OCI-LY7 (cell line): ENCODE results near the gene SRP9. TPM values are rescaled to one million over a fixed set of nuclear protein-coding genes. Genes with fewer than 3 reads are reported as not detected.
"Not testable (repeated sequence)": the region's sequence is repeated elsewhere in the genome, so short reads cannot be mapped to it uniquely, and the experiment has no call there.

Experiments
- BruUV-seq: library from RNA; stranded (reverse); fragments of 400-500 nt; replicated peaks from 2 replicates; lab custom pipeline; 2021; lab: Mats Ljungman, UMichigan
- CTCF ChIA-PET: fragments of 300-600 bp; sonication (Branson Sonifier 250); formaldehyde crosslinking; loops from one replicate; lab custom pipeline; 2022; ENCODE audit warnings: antibody characterized with exemption; ENCODE audit not compliant: unreplicated experiment; lab: Charles Lee
- POLR2A ChIA-PET: fragments of 300-600 bp; sonication (Branson Sonifier 250); formaldehyde crosslinking; loops from one replicate; lab custom pipeline; 2022; ENCODE audit warnings: antibody characterized with exemption; lab: Charles Lee
- DNase-seq: peaks from one replicate; pipeline ENCODE4 v3.0.0-alpha.2; 2015; ENCODE audit warnings: low spot score
- H2AFZ ChIP-seq: fragments of 200-600 bp; sonication (generic), shearing (Covaris generic); 2 replicates; pipeline ENCODE4 v1.6.1; 2014; ENCODE audit warnings: mild to moderate bottlenecking, antibody characterized with exemption, low read length, moderate library complexity
- H3K27ac ChIP-seq: fragments of 200-600 bp; sonication (generic); 2 replicates; pipeline ENCODE4 v1.5.1; 2014; ENCODE audit warnings: mixed run types, low read depth, mild to moderate bottlenecking, moderate library complexity, low read length, inconsistent platforms; ENCODE audit not compliant: poor library complexity, severe bottlenecking
- H3K36me3 ChIP-seq: fragments of 200-600 bp; sonication (generic); 2 replicates; pipeline ENCODE4 v1.6.1; 2014; ENCODE audit warnings: mild to moderate bottlenecking, antibody characterized with exemption, low read length, moderate library complexity, mixed read lengths; ENCODE audit not compliant: insufficient read depth
- H3K4me1 ChIP-seq: fragments of 200-600 bp; sonication (generic); 2 replicates; pipeline ENCODE4 v1.5.1; 2014; ENCODE audit warnings: mild to moderate bottlenecking, low read length; ENCODE audit not compliant: insufficient read depth, poor library complexity, severe bottlenecking
- H3K4me2 ChIP-seq: fragments of 200-600 bp; sonication (generic); 2 replicates; pipeline ENCODE4 v1.6.1; 2014; ENCODE audit warnings: mild to moderate bottlenecking, low read length
- H3K4me3 ChIP-seq: fragments of 200-600 bp; sonication (generic); 2 replicates; pipeline ENCODE4 v1.5.1; 2014; ENCODE audit warnings: mild to moderate bottlenecking, low read depth, low read length; ENCODE audit not compliant: poor library complexity, severe bottlenecking
- H3K79me2 ChIP-seq: fragments of 200-600 bp; sonication (generic); 2 replicates; pipeline ENCODE4 v1.6.1; 2016; ENCODE audit warnings: low read depth, mild to moderate bottlenecking, low read length, moderate library complexity, mixed read lengths; ENCODE audit not compliant: insufficient read depth
- H3K9me2 ChIP-seq: fragments of 200-600 bp; sonication (generic); 2 replicates; pipeline ENCODE4 v1.6.1; 2016; ENCODE audit warnings: mild to moderate bottlenecking, low read length, mixed read lengths; ENCODE audit not compliant: insufficient read depth
- H3K9me3 ChIP-seq: fragments of 200-600 bp; sonication (generic); 2 replicates; pipeline ENCODE4 v1.6.1; 2014; ENCODE audit warnings: mild to moderate bottlenecking, mixed run types, low read length, mixed read lengths
- H4K20me1 ChIP-seq: fragments of 200-600 bp; sonication (generic); 2 replicates; pipeline ENCODE4 v1.6.1; 2014; ENCODE audit warnings: mild to moderate bottlenecking, antibody characterized with exemption, low read length, moderate library complexity, mixed read lengths; ENCODE audit not compliant: insufficient read depth
- CTCF ChIP-seq: fragments of 200-600 bp; sonication (generic); conservative IDR thresholded peaks from 2 replicates; pipeline ENCODE4 v1.5.1; 2014; ENCODE audit warnings: mild to moderate bottlenecking, antibody characterized with exemption, low read length, moderate library complexity, mixed read lengths
- EZH2phosphoT487 ChIP-seq: fragments of 200-600 bp; sonication (generic); IDR thresholded peaks from 2 replicates; pipeline ENCODE4 v1.6.1; 2018; ENCODE audit warnings: low read depth, borderline replicate concordance, mild to moderate bottlenecking, mixed run types, antibody characterized with exemption, low read length, moderate library complexity, mixed read lengths
- intact Hi-C: fragments of 100-400 bp; cut with micrococcal nuclease; formaldehyde crosslinking; loops from one replicate; pipeline ENCODE4 v1.10.0; 2022; ENCODE audit not compliant: unreplicated experiment
- total RNA-seq, 2 experiments: library from RNA; depleted of rRNA in 1 of 2; stranded (reverse); fragments of >200 nt in 1 of 2; shearing (Covaris generic) in 1 of 2; gene quantifications; 2 replicates each; pipeline ENCODE4 v1.2.3, GENCODE V29; 2014 to 2022

SRP9 gene
- total RNA-seq, 2 experiments from 2014 or later: 221 to 306 TPM

GRCh38 chr1:225806249-225806648 lies 28.6 kb downstream of the SRP9 start:
- H4K20me1 ChIP-seq: no peaks in the 10 kb centered on the region
- H3K4me3 ChIP-seq: no peak overlapping the region
- no peaks in the 10 kb centered on the region for H3K36me3 ChIP-seq
- H2AFZ ChIP-seq: no peak overlapping the region
- no TSS peak for BruUV-seq
- H3K9me2 ChIP-seq: no peaks in the 10 kb centered on the region
- H3K79me2 ChIP-seq: no peaks in the 10 kb centered on the region
- TF ChIP-seq EZH2phosphoT487 (no peak), CTCF (no peak)
- no peak overlapping the region for H3K4me2 ChIP-seq
- intact Hi-C loops: no loop called here
- no peaks in the 10 kb centered on the region for H3K9me3 ChIP-seq
- H3K4me1 ChIP-seq: no peaks in the 10 kb centered on the region
- no peak for DNase-seq
- ChIA-PET CTCF (no interaction called here), POLR2A (interaction anchor here (0.6 kb wide), 1 partner anchor 139 kb away, joined by 4 read pairs; no protein-coding TSS in a partner anchor)
- no peak overlapping the region for H3K27ac ChIP-seq

GRCh38 chr1:225806736-225807135 lies 29.1 kb downstream of the SRP9 start:
- H2AFZ ChIP-seq, BruUV-seq, H3K36me3 ChIP-seq, H3K4me2 ChIP-seq, DNase-seq, H3K4me1 ChIP-seq, H3K79me2 ChIP-seq, intact Hi-C loops, H3K9me3 ChIP-seq, H3K27ac ChIP-seq, H3K9me2 ChIP-seq, CTCF ChIA-PET, H3K4me3 ChIP-seq, H4K20me1 ChIP-seq: not testable (repeated sequence)
- POLR2A ChIA-PET: interaction anchor here (0.6 kb wide), 1 partner anchor 138 kb away, joined by 4 read pairs; no protein-coding TSS in a partner anchor

- H3K9me2 ChIP-seq: no peaks in the 10 kb centered on the region
- BruUV-seq: no TSS peak
- CTCF ChIA-PET: no interaction called here
Measured at GRCh38 chr1:225808136-225808535, 30.5 kb downstream of the SRP9 start.

More at GRCh38 chr1:225808136-225808535, 30.5 kb downstream of the SRP9 start:
- Histone ChIP-seq H3K9me3 (no peaks in the 10 kb centered on the region), H3K36me3 (no peaks in the 10 kb centered on the region), H3K4me3 (no peak overlapping the region), H4K20me1 (no peaks in the 10 kb centered on the region), H3K27ac (no peak overlapping the region), H3K4me2 (no peak overlapping the region), H3K4me1 (no peaks in the 10 kb centered on the region), H3K79me2 (no peaks in the 10 kb centered on the region), H2AFZ (no peak overlapping the region)
- POLR2A ChIA-PET: interaction anchor here (0.5 to 0.7 kb wide), 2 partner anchors 26 to 27 kb away, joined by 3 to 4 read pairs; no protein-coding TSS in a partner anchor
- DNase-seq: no peak
- intact Hi-C loops: no loop called here
- no peak for TF ChIP-seq EZH2phosphoT487
- no peak for TF ChIP-seq CTCF
